GM13976 (cell line): ENCODE measurements around the gene MAML2.

Experiments used
- DNase-seq: peaks from one replicate; pipeline ENCODE4 v3.0.0; 2012; ENCODE audit warnings: low spot score
- CTCF ChIP-seq: IDR thresholded peaks from 2 replicates; pipeline ENCODE4 v1.5.1; 2012; ENCODE audit warnings: borderline replicate concordance, mild to moderate bottlenecking; ENCODE audit not compliant: insufficient read depth; ENCODE audit errors: extremely low read depth, missing control alignments, control extremely low read depth
- in situ Hi-C: fragments of 300-500 bp; cut with MboI; formaldehyde crosslinking; loops from one replicate; pipeline ENCODE4 v1.12.0; 2022; ENCODE audit warnings: low sequenced_read_pairs, mixed read lengths, inconsistent platforms; ENCODE audit not compliant: unreplicated experiment

Gene MAML2

GRCh38 chr11:95944623-95945022, 398.4 kb downstream of the MAML2 start:
- no peak for TF ChIP-seq CTCF
- no peak for DNase-seq
- in situ Hi-C loops = no loop called here

- in situ Hi-C loops = no loop called here
- no peak for DNase-seq
- TF ChIP-seq CTCF = no peak
Measured at GRCh38 chr11:95943546-95943945, 399.4 kb downstream of the MAML2 start.

GRCh38 chr11:95939091-95939490, 403.9 kb downstream of the MAML2 start:
- in situ Hi-C loops = no loop called here
- no peak for TF ChIP-seq CTCF
- DNase-seq = no peak

GRCh38 chr11:95937358-95937757, 405.6 kb downstream of the MAML2 start:
- no peak for TF ChIP-seq CTCF
- DNase-seq = no peak
- in situ Hi-C loops = no loop called here

- DNase-seq = no peak
- no peak for TF ChIP-seq CTCF
- in situ Hi-C loops = no loop called here
Measured at GRCh38 chr11:95933594-95933993, 409.4 kb downstream of the MAML2 start.

- no peak for DNase-seq
- no peak for TF ChIP-seq CTCF
- in situ Hi-C loops = no loop called here
Measured at GRCh38 chr11:95931916-95932315, 411.1 kb downstream of the MAML2 start.

- no peak for TF ChIP-seq CTCF
- in situ Hi-C loops = no loop called here
Measured at GRCh38 chr11:95930948-95931347, 412.0 kb downstream of the MAML2 start.

More at GRCh38 chr11:95930948-95931347, 412.0 kb downstream of the MAML2 start:
- no peak for DNase-seq
